OCI-LY7 (cell line): ENCODE data around the gene FOXJ1. TPM values are rescaled to one million over a fixed set of nuclear protein-coding genes. Genes with fewer than 3 reads are reported as not detected.

Source experiments
- BruUV-seq: library from RNA; stranded (reverse); fragments of 400-500 nt; replicated peaks from 2 replicates; lab custom pipeline; 2021; lab: Mats Ljungman, UMichigan
- CTCF ChIA-PET: fragments of 300-600 bp; sonication (Branson Sonifier 250); formaldehyde crosslinking; loops from one replicate; lab custom pipeline; 2022; ENCODE audit warnings: antibody characterized with exemption; ENCODE audit not compliant: unreplicated experiment; lab: Charles Lee
- POLR2A ChIA-PET: fragments of 300-600 bp; sonication (Branson Sonifier 250); formaldehyde crosslinking; loops from one replicate; lab custom pipeline; 2022; ENCODE audit warnings: antibody characterized with exemption; lab: Charles Lee
- DNase-seq: peaks from one replicate; pipeline ENCODE4 v3.0.0-alpha.2; 2015; ENCODE audit warnings: low spot score
- H2AFZ ChIP-seq: fragments of 200-600 bp; sonication (generic), shearing (Covaris generic); 2 replicates; pipeline ENCODE4 v1.6.1; 2014; ENCODE audit warnings: mild to moderate bottlenecking, antibody characterized with exemption, low read length, moderate library complexity
- H3K27ac ChIP-seq: fragments of 200-600 bp; sonication (generic); 2 replicates; pipeline ENCODE4 v1.5.1; 2014; ENCODE audit warnings: mixed run types, low read depth, mild to moderate bottlenecking, moderate library complexity, low read length, inconsistent platforms; ENCODE audit not compliant: poor library complexity, severe bottlenecking
- H3K36me3 ChIP-seq: fragments of 200-600 bp; sonication (generic); 2 replicates; pipeline ENCODE4 v1.6.1; 2014; ENCODE audit warnings: mild to moderate bottlenecking, antibody characterized with exemption, low read length, moderate library complexity, mixed read lengths; ENCODE audit not compliant: insufficient read depth
- H3K4me1 ChIP-seq: fragments of 200-600 bp; sonication (generic); 2 replicates; pipeline ENCODE4 v1.5.1; 2014; ENCODE audit warnings: mild to moderate bottlenecking, low read length; ENCODE audit not compliant: insufficient read depth, poor library complexity, severe bottlenecking
- H3K4me2 ChIP-seq: fragments of 200-600 bp; sonication (generic); 2 replicates; pipeline ENCODE4 v1.6.1; 2014; ENCODE audit warnings: mild to moderate bottlenecking, low read length
- H3K4me3 ChIP-seq: fragments of 200-600 bp; sonication (generic); 2 replicates; pipeline ENCODE4 v1.5.1; 2014; ENCODE audit warnings: mild to moderate bottlenecking, low read depth, low read length; ENCODE audit not compliant: poor library complexity, severe bottlenecking
- H3K79me2 ChIP-seq: fragments of 200-600 bp; sonication (generic); 2 replicates; pipeline ENCODE4 v1.6.1; 2016; ENCODE audit warnings: low read depth, mild to moderate bottlenecking, low read length, moderate library complexity, mixed read lengths; ENCODE audit not compliant: insufficient read depth
- H3K9me2 ChIP-seq: fragments of 200-600 bp; sonication (generic); 2 replicates; pipeline ENCODE4 v1.6.1; 2016; ENCODE audit warnings: mild to moderate bottlenecking, low read length, mixed read lengths; ENCODE audit not compliant: insufficient read depth
- H3K9me3 ChIP-seq: fragments of 200-600 bp; sonication (generic); 2 replicates; pipeline ENCODE4 v1.6.1; 2014; ENCODE audit warnings: mild to moderate bottlenecking, mixed run types, low read length, mixed read lengths
- H4K20me1 ChIP-seq: fragments of 200-600 bp; sonication (generic); 2 replicates; pipeline ENCODE4 v1.6.1; 2014; ENCODE audit warnings: mild to moderate bottlenecking, antibody characterized with exemption, low read length, moderate library complexity, mixed read lengths; ENCODE audit not compliant: insufficient read depth
- EZH2phosphoT487 ChIP-seq: fragments of 200-600 bp; sonication (generic); IDR thresholded peaks from 2 replicates; pipeline ENCODE4 v1.6.1; 2018; ENCODE audit warnings: low read depth, borderline replicate concordance, mild to moderate bottlenecking, mixed run types, antibody characterized with exemption, low read length, moderate library complexity, mixed read lengths
- intact Hi-C: fragments of 100-400 bp; cut with micrococcal nuclease; formaldehyde crosslinking; loops from one replicate; pipeline ENCODE4 v1.10.0; 2022; ENCODE audit not compliant: unreplicated experiment
- total RNA-seq, 2 experiments: library from RNA; depleted of rRNA in 1 of 2; stranded (reverse); fragments of >200 nt in 1 of 2; shearing (Covaris generic) in 1 of 2; gene quantifications; 2 replicates each; pipeline ENCODE4 v1.2.3, GENCODE V29; 2014 to 2022
- TF ChIP-seq, protein P1 (sequence below): fragments of 200-600 bp; sonication (generic); conservative IDR thresholded peaks from 2 replicates; pipeline ENCODE4 v1.5.1; 2014; ENCODE audit warnings: mild to moderate bottlenecking, antibody characterized with exemption, low read length, moderate library complexity, mixed read lengths

Gene FOXJ1
- total RNA-seq, 2 experiments from 2014 or later, result not detected

DNA sequence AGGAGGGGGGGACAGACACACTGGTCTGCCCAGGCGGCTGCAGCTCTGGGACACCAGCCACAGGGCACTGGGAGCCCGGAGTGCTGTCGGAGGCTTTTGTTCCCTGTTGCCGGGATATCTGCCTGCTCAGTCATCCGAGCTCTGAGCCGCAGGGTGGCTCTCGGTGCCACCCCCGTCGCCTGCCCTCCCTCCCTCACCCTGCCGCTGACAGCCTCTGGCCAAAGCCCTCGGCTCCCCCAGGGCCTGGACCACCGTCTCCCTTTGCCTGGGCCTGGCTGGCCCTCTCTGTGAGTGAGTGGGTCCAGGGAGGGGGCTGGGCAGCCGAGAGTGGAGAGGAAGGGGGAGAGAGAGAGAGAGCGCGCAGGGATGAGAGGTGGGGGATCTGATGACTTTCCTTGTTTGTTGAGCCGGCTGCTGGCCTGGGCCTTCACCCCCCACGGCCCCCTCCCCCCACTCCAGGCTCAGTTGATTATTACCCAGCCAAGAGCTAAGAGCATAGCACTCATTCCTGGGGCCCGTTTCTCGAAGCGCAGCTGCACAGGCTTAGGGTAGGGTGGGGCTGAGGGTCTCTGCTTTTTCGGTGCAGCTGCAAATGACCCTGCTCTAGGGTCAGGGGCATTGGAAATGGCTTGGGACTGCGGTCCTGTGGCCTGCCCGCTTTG lies 2.7 kb downstream of the FOXJ1 start:
- Histone ChIP-seq H3K27ac (no peak overlapping the region), H3K9me2 (no peaks in the 10 kb centered on the region), H3K79me2 (no peaks in the 10 kb centered on the region), H3K4me1 (peaks cover 49% of the 10 kb centered on the region), H2AFZ (no peak overlapping the region), H3K4me3 (no peak overlapping the region), H4K20me1 (no peaks in the 10 kb centered on the region), H3K4me2 (no peak overlapping the region), H3K36me3 (no peaks in the 10 kb centered on the region), H3K9me3 (no peaks in the 10 kb centered on the region)
- POLR2A ChIA-PET, result interaction anchor here (0.6 to 0.7 kb wide), 2 partner anchors 90 to 264 kb away, joined by 3 read pairs; no protein-coding TSS in a partner anchor
- TF ChIP-seq EZH2phosphoT487, result no peak
- TF ChIP-seq, protein P1, sequence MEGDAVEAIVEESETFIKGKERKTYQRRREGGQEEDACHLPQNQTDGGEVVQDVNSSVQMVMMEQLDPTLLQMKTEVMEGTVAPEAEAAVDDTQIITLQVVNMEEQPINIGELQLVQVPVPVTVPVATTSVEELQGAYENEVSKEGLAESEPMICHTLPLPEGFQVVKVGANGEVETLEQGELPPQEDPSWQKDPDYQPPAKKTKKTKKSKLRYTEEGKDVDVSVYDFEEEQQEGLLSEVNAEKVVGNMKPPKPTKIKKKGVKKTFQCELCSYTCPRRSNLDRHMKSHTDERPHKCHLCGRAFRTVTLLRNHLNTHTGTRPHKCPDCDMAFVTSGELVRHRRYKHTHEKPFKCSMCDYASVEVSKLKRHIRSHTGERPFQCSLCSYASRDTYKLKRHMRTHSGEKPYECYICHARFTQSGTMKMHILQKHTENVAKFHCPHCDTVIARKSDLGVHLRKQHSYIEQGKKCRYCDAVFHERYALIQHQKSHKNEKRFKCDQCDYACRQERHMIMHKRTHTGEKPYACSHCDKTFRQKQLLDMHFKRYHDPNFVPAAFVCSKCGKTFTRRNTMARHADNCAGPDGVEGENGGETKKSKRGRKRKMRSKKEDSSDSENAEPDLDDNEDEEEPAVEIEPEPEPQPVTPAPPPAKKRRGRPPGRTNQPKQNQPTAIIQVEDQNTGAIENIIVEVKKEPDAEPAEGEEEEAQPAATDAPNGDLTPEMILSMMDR, result no peak
- BruUV-seq, result no TSS peak
- DNase-seq, result no peak
- intact Hi-C loops, result no loop called here
- CTCF ChIA-PET, result interaction anchor here (0.6 kb wide), 1 partner anchor 119 kb away, joined by 6 read pairs; no protein-coding TSS in a partner anchor

DNA sequence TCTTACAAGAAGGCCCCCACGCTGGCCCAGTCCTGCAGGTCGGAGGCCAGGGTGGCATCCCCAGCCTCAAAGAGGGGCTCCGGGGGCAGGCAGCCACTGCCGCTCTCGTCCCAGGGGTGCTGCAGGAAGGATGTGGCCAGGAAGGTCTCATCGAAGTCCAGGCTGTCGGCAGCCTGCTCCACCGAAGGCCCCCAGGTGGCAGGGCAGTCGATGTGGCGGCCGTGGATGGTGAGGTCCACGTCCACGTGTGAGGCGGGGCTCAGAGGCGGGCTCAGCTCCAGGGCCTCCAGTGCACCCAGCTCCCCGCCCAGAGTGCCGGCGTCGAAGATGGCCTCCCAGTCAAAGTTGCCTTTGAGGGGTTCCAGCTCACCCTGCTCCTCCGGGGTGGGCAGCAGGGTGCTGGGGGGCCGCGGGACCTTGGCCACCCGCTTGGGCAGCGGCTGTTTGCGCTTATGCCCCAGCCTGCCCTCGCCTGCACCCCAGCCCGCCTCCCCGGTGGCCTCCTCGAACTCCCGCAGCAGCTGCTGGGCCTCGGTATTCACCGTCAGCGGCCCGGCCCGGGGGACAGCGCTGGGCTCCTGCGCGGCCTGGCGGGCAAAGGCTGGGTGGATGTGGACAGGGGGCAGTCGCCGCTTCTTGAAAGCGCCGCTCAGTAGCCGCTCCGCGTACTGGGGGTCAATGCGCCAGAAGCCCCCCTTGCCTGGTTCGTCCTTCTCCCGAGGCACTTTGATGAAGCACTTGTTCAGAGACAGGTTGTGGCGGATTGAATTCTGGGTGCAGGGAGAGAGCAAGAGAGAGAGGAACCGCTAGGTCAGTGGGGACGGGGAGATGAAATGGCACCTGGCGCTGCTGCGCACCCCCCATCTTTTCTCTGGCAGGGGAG lies 3.5 kb downstream of the FOXJ1 start:
- Histone ChIP-seq H4K20me1 (no peaks in the 10 kb centered on the region), H2AFZ (no peak overlapping the region), H3K4me2 (no peak overlapping the region), H3K27ac (no peak overlapping the region), H3K79me2 (no peaks in the 10 kb centered on the region), H3K9me2 (no peaks in the 10 kb centered on the region), H3K4me3 (no peak overlapping the region), H3K4me1 (peaks cover 42% of the 10 kb centered on the region), H3K36me3 (no peaks in the 10 kb centered on the region), H3K9me3 (no peaks in the 10 kb centered on the region)
- POLR2A ChIA-PET, result no interaction called here
- BruUV-seq, result no TSS peak
- intact Hi-C loops, result no loop called here
- DNase-seq, result no peak
- CTCF ChIA-PET, result no interaction called here
- no peak for TF ChIP-seq EZH2phosphoT487
- TF ChIP-seq, protein P1, result no peak
